Mucosa of descending colon (tissue), 3 donors: ENCODE measurements around the gene FRMD4A. TPM values are rescaled to one million over a fixed set of nuclear protein-coding genes. Genes with fewer than 3 reads are reported as not detected.

Experiments
- ATAC-seq: fragments of 200-7000 bp; cut with Tn5 transposase; one replicate; pipeline ENCODE4 v1.9.1; 2020; ENCODE audit warnings: mild to moderate bottlenecking, moderate library complexity
- DNase-seq, 3 donors: peaks; one replicate each; pipeline ENCODE4 v3.0.0-alpha.2; 2020
- H3K36me3 ChIP-seq: fragments of 200-600 bp; one replicate; pipeline ENCODE4 v1.8.0; 2021; ENCODE audit warnings: low read depth, mild to moderate bottlenecking
- H3K4me1 ChIP-seq: fragments of 200-600 bp; one replicate; pipeline ENCODE4 v1.8.0; 2021; ENCODE audit warnings: low read depth, mild to moderate bottlenecking
- H3K4me3 ChIP-seq: fragments of 200-600 bp; one replicate; pipeline ENCODE4 v1.8.0; 2021; ENCODE audit warnings: mild to moderate bottlenecking
- H3K9me3 ChIP-seq: fragments of 200-600 bp; one replicate; pipeline ENCODE4 v1.8.0; 2021; ENCODE audit warnings: mild to moderate bottlenecking
- CTCF ChIP-seq: fragments of 200-600 bp; IDR thresholded peaks from one replicate; pipeline ENCODE4 v1.8.0; 2022; ENCODE audit warnings: antibody characterized with exemption, mild to moderate bottlenecking
- intact Hi-C, 2 donors: fragments of 100-400 bp; cut with DNase I in 1 of 2; cut with micrococcal nuclease in 1 of 2; formaldehyde crosslinking; loops; one replicate each; pipeline versions ENCODE4 v1.11.0 to v1.11.1; 2022; cut with DNase I, micrococcal nuclease
- total RNA-seq, 3 donors: library from RNA; stranded (reverse); fragmentation: NEBNext Ultra II Directional in 2 of 3; extraction: Animal tissue kit (Norgen Biotek cat#: 25700) in 2 of 3; gene quantifications; one replicate each; pipeline versions ENCODE4 v1.2.1 to v1.2.4, GENCODE V29; 2021 to 2023
- donor health status: DM: no; HTN: no; CAD: no; lungs with moderate emphysema.
- donor health status: DM: no; HTN: no; CAD: no.
- donor health status: DM: no; HTN: yes; CAD: no.

The FRMD4A gene
- total RNA-seq, 3 donors from 2014 or later: 9.8 to 40.6 (median 17.2) TPM

GRCh38 chr10:14084875-14085274, 245.8 kb downstream of the FRMD4A start:
- TF ChIP-seq CTCF: no peak
- ATAC-seq (no peak), DNase-seq (no peak)
- intact Hi-C loops: no loop called here
- Histone ChIP-seq H3K36me3 (no peaks in the 10 kb centered on the region), H3K4me3 (no peak overlapping the region), H3K4me1 (no peaks in the 10 kb centered on the region), H3K9me3 (no peaks in the 10 kb centered on the region)

- no peak for TF ChIP-seq CTCF
- DNase-seq (no peak), ATAC-seq (no peak)
- no peaks in the 10 kb centered on the region for H3K9me3 ChIP-seq
- no peaks in the 10 kb centered on the region for H3K4me1 ChIP-seq
- H3K4me3 ChIP-seq: no peak overlapping the region
- intact Hi-C loops: no loop called here
- no peaks in the 10 kb centered on the region for H3K36me3 ChIP-seq
These were observed 249.9 kb downstream of the FRMD4A start for GRCh38 chr10:14080795-14081194.

- ATAC-seq: no peak
- Histone ChIP-seq H3K9me3 (no peaks in the 10 kb centered on the region), H3K4me3 (no peak overlapping the region), H3K4me1 (no peaks in the 10 kb centered on the region), H3K36me3 (no peaks in the 10 kb centered on the region)
- DNase-seq: no peak
- intact Hi-C loops: no loop called here
- TF ChIP-seq CTCF: no peak
These were observed 253.3 kb downstream of the FRMD4A start for GRCh38 chr10:14077430-14077829.

- Histone ChIP-seq H3K36me3 (no peaks in the 10 kb centered on the region), H3K9me3 (no peaks in the 10 kb centered on the region), H3K4me1 (no peaks in the 10 kb centered on the region), H3K4me3 (no peak overlapping the region)
- ATAC-seq: peak; percentile 64
- intact Hi-C loops: no loop called here
- TF ChIP-seq CTCF: no peak
- DNase-seq: peak; percentile 44 to 78 (median 58)
These were observed 256.5 kb downstream of the FRMD4A start for GRCh38 chr10:14074062-14074884.

GRCh38 chr10:14072541-14072940, 258.2 kb downstream of the FRMD4A start:
- ATAC-seq (no peak), DNase-seq (no peak)
- intact Hi-C loops: no loop called here
- Histone ChIP-seq H3K4me3 (no peak overlapping the region), H3K4me1 (no peaks in the 10 kb centered on the region), H3K9me3 (no peaks in the 10 kb centered on the region), H3K36me3 (no peaks in the 10 kb centered on the region)
- TF ChIP-seq CTCF: no peak
